GM13977 (cell line): ENCODE results near the gene NAGLU.
"Not testable (repeated sequence)": the region's sequence is repeated elsewhere in the genome, so short reads cannot be mapped to it uniquely, and the experiment has no call there.

Experiments used
- DNase-seq: peaks from one replicate; pipeline ENCODE4 v3.0.0; 2012; ENCODE audit warnings: low spot score
- CTCF ChIP-seq: IDR thresholded peaks from 2 replicates; pipeline ENCODE4 v1.5.1; 2012; ENCODE audit warnings: mild to moderate bottlenecking, control low read depth; ENCODE audit not compliant: insufficient read depth; ENCODE audit errors: extremely low read depth, missing control alignments
- in situ Hi-C: fragments of 300-500 bp; cut with MboI; formaldehyde crosslinking; loops from one replicate; pipeline ENCODE4 v1.12.0; 2022; ENCODE audit warnings: low sequenced_read_pairs, low pct_unique_long_range_greater_than_20kb, mixed read lengths, inconsistent platforms; ENCODE audit not compliant: unreplicated experiment

Gene NAGLU

GRCh38 chr17:42541041-42541833 is 5.2 kb downstream of the NAGLU start:
- in situ Hi-C loops: no loop called here
- no peak for TF ChIP-seq CTCF
- DNase-seq: no peak

GRCh38 chr17:42543190-42544079 is 7.4 kb downstream of the NAGLU start:
- in situ Hi-C loops: no loop called here
- no peak for TF ChIP-seq CTCF
- DNase-seq: no peak

GRCh38 chr17:42544874-42545283 is 8.8 kb downstream of the NAGLU start:
- no peak for TF ChIP-seq CTCF
- in situ Hi-C loops: no loop called here
- no peak for DNase-seq

GRCh38 chr17:42545755-42546505 is 9.9 kb downstream of the NAGLU start:
- DNase-seq, in situ Hi-C loops: not testable (repeated sequence)

GRCh38 chr17:42547001-42547461 is 11.0 kb downstream of the NAGLU start:
- DNase-seq: no peak
- TF ChIP-seq CTCF: no peak
- in situ Hi-C loops: no loop called here

GRCh38 chr17:42547698-42548069 is 11.6 kb downstream of the NAGLU start:
- TF ChIP-seq CTCF: no peak
- no peak for DNase-seq
- in situ Hi-C loops: no loop called here
